WI38 (cell line): Measurements from ENCODE around the gene RASL12.

Source experiments
- H3K4me3 ChIP-seq: 2 replicates; pipeline ENCODE4 v1.5.1; 2011; ENCODE audit warnings: low read depth, mild to moderate bottlenecking, control low read depth, low read length
- TF ChIP-seq, protein P1 (sequence below): IDR thresholded peaks from 2 replicates; pipeline ENCODE4 v1.5.1; 2012; ENCODE audit warnings: low read depth, mild to moderate bottlenecking, control low read depth, low read length

Gene RASL12, protein sequence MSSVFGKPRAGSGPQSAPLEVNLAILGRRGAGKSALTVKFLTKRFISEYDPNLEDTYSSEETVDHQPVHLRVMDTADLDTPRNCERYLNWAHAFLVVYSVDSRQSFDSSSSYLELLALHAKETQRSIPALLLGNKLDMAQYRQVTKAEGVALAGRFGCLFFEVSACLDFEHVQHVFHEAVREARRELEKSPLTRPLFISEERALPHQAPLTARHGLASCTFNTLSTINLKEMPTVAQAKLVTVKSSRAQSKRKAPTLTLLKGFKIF

DNA sequence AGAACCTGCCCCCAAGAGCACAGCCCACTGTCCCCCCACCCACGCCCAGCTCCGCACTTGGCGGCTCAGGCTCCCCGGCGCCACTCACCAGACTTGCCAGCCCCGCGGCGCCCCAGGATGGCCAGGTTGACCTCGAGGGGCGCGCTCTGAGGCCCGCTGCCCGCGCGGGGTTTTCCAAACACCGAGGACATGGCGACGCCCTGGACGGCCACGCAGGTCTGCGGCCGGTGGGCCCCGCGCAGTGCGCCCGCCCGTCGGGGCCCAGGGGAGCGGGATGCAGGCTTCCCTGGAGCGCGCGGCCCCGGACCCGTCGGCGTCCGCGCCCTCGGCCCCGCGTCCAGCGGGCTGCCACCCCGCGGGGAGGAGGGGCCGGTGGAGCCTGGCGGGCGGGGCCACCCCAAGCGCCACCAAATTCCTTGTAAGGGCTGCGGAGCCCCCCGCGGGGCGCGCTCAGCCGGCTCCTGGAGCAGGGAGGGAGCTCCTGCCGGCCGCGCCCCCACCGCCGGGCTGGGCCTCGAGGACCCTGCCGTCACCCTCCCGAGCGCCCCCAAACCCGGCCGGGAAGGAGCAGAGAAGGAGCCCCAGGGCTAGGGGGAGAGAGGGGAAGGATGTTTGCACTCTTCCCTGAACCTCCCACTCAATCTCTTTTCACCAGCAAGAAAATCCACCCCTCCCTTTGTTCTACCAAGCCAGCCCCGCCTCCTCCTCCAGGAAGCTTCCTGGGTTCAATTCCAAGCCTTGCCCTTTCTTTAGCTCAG is at the start of gene RASL12:
Gene RASL12 (minus strand): TSS at position 347 of the 758 bp plus-strand sequence. CDS start 156 bp downstream, at position 191.
- TF ChIP-seq, protein P1, sequence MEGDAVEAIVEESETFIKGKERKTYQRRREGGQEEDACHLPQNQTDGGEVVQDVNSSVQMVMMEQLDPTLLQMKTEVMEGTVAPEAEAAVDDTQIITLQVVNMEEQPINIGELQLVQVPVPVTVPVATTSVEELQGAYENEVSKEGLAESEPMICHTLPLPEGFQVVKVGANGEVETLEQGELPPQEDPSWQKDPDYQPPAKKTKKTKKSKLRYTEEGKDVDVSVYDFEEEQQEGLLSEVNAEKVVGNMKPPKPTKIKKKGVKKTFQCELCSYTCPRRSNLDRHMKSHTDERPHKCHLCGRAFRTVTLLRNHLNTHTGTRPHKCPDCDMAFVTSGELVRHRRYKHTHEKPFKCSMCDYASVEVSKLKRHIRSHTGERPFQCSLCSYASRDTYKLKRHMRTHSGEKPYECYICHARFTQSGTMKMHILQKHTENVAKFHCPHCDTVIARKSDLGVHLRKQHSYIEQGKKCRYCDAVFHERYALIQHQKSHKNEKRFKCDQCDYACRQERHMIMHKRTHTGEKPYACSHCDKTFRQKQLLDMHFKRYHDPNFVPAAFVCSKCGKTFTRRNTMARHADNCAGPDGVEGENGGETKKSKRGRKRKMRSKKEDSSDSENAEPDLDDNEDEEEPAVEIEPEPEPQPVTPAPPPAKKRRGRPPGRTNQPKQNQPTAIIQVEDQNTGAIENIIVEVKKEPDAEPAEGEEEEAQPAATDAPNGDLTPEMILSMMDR, result no peak
- peak within 1 kb of the TSS; percentile 34; the same call in 1 of the 2 replicates for H3K4me3 ChIP-seq

DNA sequence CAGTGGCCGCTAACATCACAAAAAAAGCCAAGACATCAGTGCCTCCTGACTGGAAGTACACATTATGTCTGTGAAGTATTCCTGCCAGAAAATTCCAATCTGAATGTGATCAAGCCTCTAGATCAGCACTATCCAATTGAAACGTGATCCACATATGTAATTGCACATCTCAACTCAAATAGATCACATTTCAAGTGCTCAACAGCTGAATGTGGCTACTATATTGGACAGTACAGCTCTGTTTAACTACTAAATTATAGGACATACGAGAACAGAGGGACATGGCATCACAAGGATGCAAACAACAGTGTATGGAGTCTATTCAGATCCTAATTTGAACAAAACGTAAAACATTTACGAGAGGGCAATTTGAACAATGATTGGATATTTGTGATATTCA is 47.8 kb upstream of the RASL12 start:
- H3K4me3 ChIP-seq, result no peak overlapping the region
- TF ChIP-seq, protein P1, result no peak

DNA sequence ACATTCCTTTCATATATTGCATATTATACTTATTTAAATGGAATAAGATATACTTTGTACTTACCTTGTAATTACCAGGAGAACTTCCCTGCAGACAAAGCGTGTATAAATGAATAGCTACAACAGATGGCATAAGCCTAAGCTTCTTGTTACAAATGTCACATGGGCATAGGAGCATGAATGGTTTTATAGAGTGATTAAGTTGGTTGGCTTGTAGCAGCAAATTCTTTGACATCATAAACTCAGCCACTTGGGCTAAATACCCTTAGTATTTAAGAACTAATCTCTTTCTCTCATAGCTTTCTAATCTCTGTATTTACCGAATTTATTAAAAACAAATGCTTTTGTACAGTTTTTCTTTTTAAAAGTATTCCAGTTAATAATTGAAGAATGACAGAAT is 47.3 kb upstream of the RASL12 start, which contains the start of gene UBAP1L:
Gene UBAP1L (minus strand): TSS at position 115 of the 400 bp plus-strand sequence. CDS start 8,985 bp downstream, outside the sequence.
- no peak within 1 kb of the TSS for H3K4me3 ChIP-seq
- TF ChIP-seq, protein P1, result no peak

DNA sequence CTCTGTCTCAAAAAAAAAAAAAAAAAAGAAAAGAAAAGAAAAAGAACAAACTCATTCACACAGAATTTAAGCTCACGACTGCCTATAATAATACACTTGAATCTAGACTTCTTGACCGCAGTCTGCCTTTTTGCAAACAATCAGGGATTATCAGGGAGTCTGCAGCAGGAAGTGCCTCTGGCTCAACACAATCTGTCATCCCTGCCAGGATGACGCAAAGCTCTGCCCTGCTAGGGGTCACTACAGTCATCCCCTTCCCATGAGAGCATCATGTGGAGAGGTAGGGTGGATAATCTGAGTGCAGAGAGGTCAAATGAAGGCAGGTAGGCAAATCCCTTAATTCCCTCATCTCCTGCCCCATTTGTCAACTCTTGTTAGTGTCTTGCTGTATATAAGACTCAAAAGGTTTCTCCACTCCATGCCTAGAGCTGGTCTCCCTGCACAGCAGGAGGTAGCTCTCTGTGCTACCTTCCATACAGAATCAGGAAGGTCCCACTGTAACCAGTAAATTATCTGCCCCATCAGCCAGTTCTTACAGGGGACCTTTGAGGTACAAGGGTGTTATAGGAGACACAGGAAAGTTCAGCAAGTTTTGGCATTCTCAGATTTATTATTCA is 43.0 kb upstream of the RASL12 start:
- TF ChIP-seq, protein P1, result no peak
- no peak overlapping the region for H3K4me3 ChIP-seq

DNA sequence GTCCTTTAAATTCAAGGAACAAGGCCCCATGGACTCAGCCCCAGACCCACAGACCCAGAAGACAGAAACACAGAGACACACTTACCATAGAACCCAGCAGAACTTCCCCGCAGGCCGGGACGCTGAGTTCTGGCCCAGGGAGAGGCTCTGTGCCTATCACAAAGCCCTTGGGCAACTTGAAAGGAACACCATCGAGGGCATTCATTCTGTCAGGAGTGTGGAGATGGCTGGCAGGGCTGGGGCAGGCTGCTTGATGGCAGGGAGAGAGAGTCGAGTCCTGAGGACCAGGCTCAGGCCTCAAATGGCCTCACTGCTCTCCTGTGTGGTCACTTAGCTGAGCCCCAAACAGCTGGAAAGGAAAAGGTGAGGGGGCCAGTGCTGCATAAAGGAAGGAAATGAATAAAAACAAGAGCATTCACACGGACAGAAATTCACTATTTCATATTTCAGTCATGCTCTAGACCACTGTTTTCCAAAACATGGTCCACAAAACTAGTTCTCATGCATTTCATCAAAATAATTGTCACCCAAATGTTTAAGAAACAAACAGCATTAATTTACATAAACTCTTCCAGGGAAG is 38.3 kb upstream of the RASL12 start:
- TF ChIP-seq, protein P1, result no peak
- H3K4me3 ChIP-seq, result no peak overlapping the region

DNA sequence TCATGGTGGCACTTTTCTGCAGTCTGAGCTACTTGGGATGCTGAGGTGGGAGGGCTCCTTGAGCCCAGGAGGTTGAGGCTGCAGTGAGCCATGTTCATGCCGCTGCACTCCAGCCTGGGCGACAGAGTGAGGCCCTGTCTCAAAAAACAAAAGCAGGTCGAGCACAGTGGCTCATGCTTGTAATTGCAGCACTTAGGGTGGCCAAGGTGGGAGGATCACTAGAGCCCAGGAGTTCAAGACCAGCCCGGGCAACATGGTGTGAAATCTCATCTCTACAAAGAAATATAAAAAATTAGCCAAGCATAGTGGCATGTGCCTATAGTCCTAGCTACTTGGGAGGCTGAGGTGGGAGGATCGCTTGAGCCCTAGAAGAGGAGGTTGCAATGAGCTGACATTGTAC is 37.2 kb upstream of the RASL12 start:
- H3K4me3 ChIP-seq, result no peak overlapping the region
- TF ChIP-seq, protein P1, result no peak
